HG03378 (cell line): Measurements from ENCODE around the gene CCDC32.

ENCODE experiments used
- ATAC-seq: cut with Tn5 transposase; IDR thresholded peaks from one replicate; pipeline ENCODE4 v1.9.1; 2021; ENCODE audit warnings: mild to moderate bottlenecking, moderate library complexity; ENCODE audit not compliant: unreplicated experiment

CCDC32 gene

GRCh38 chr15:40513609-40514008 lies 51.2 kb downstream of the CCDC32 start:
- ATAC-seq, result no peak

GRCh38 chr15:40512440-40512839 lies 52.4 kb downstream of the CCDC32 start:
- no peak for ATAC-seq

- ATAC-seq, result no peak
Observed at GRCh38 chr15:40511472-40512133, 53.2 kb downstream of the CCDC32 start.

GRCh38 chr15:40511093-40511471 lies 53.8 kb downstream of the CCDC32 start:
- no peak for ATAC-seq

- no peak for ATAC-seq
Observed at GRCh38 chr15:40510201-40510600, 54.6 kb downstream of the CCDC32 start.

GRCh38 chr15:40508216-40508615 lies 56.6 kb downstream of the CCDC32 start:
- ATAC-seq, result no peak

- no peak for ATAC-seq
Observed at GRCh38 chr15:40506964-40507571, 57.8 kb downstream of the CCDC32 start.
